Measurements from ENCODE around the gene WNK1.

GRCh38 chr12:778615-779014 lies 26.2 kb downstream of the WNK1 start:
- TF ChIP-seq POLR2A (IDR thresholded peaks at IDR 0.05), result no peak
- TF ChIP-seq POLR2AphosphoS5 (IDR thresholded peaks at IDR 0.05; ENCODE audit: insufficient read depth in 1 of 2, low read depth in 1 of 2), result no peak

All from vagina (tissue), 2 donors.